Measurements from ENCODE around the gene PTPRJ.

- no peak for TF ChIP-seq CTCF (IDR thresholded peaks at IDR 0.05; ENCODE audit: low read depth, low read length, poor library complexity, severe bottlenecking)
- TF ChIP-seq EZH2phosphoT487 (IDR thresholded peaks at IDR 0.05; ENCODE audit: borderline replicate concordance, low read length), result 0 out of 2 replicates have a peak, but pooled peaks have one; percentile 26
Measured at GRCh38 chr11:47980907-47981621, 705 bp downstream of the PTPRJ start.
